Left renal cortex interstitium (tissue), 4 donors: ENCODE results near the gene FADS1. TPM values are rescaled to one million over a fixed set of nuclear protein-coding genes. Genes with fewer than 3 reads are reported as not detected.

Experiments
- DNase-seq, 4 donors: peaks; one replicate each; pipeline ENCODE4 v3.0.0-alpha.2; 2013; ENCODE audit warnings: low read depth in 4 of 4, low spot score in 2 of 4, missing footprints in 1 of 4
- polyA plus RNA-seq, 4 donors: library from polyadenylated mRNA; unstranded; fragments of 120-200 nt; gene quantifications; one replicate each; pipeline ENCODE4 v1.2.1, GENCODE V29; 2013; ENCODE audit not compliant: insufficient read length in 4 of 4

The FADS1 gene
- polyA plus RNA-seq, 4 donors: 37.0 to 44.4 (median 43.7) TPM

DNA sequence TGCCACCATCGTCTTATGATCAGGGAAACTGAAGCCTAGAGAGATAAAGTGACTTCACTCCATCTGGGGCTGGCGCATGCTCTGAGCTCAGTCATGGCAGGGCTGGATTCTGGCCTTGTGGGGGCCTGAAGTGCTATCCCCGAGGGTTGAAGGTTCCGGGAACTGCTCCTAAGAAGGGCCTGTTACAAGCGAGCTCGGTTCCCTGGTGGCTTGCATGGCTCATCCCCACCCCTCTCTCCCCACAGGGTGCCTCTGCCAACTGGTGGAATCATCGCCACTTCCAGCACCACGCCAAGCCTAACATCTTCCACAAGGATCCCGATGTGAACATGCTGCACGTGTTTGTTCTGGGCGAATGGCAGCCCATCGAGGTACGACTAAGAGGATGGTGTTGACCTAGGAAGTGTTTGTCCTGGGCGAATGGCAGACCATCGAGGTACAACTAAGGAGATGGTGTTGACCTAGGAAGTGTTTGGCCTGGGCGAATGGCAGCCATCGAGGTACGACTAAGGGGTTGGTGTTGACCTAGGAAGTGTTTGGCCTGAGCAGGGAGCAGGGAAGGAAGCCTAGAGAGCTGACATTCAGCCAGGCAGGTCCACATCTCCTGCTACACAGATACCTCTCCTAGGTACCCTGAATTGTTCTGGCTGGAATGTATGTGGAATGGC, 31.2 kb upstream of the FADS1 start:
- no peak for DNase-seq

DNA sequence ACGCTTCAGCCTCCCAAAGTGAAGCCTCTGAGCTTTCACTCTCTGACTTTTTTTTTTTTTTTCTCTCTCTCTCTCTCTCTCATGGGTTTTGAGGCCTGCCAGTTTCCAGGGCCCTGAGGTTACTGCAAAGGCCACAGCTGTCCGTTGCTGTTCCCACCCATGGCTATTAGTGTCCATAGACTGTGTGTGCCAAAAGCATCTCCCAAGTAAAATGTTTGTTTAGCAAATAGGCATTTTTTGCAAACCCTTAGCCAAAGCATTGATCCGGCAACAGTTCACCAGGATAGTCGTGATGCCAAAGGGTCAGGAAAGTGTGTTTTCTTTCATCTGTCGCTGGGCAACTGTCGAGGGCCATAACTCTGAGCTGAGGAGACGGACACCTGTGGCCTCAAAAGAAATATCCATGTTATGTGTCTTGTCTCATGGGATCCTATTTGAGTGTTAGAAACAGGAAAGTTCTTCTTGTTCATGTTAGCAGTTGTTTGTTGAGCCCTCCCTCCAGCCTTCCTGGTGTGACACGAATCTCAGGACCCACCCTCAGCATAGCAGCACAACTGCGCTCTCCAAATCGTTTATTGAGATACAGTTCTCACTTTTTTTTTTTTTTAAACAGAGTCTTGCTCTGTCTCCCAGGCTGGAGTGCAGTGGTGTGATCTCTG, 29.7 kb upstream of the FADS1 start:
- DNase-seq: no peak

DNA sequence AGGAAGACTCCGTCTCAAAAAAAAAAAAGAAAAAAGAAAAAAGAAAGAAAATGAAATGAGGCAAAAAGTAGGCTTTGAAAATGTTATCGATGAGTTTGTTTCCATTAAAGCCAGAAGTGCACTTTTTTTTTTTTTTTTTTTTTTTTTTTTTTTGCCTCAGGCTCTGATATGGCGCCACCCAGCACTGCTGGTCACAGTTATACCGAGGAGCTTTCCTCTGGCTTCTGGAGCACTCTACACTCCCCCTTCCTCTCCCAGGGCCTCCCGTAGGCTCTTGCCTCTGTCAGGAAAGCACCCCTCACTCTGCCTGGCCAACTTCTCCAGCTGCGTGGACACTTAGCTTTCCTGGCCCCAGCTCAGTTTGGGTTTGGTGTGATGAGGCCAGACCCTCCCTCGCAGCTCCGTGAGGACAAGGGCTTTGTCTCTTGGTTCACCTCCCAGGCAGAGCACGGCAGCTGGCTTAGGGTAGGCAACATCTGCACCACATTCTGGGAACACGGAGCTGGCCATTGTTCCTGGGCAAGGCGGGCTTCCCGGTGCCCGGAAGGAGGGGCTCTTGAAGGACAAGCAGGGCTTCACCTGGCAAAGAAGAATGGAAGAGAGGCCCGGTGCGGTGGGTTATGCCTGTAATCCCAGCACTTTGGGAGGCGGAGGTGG, 28.2 kb upstream of the FADS1 start:
- DNase-seq: no peak

DNA sequence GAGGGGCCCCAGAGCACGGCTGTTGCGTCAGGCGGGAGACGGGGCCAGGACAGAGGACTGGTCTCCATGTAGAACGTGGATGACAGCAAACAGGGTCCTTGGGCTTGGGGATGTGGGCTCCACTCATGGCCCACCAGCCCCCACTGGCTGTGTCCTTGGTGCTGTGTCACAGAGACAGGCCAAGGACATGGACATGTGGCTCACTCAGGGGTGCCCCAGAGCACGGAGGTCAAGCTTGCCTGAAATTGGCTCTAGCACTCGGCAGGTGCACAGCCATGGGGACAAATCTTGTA, 25.7 kb upstream of the FADS1 start:
- no peak for DNase-seq

DNA sequence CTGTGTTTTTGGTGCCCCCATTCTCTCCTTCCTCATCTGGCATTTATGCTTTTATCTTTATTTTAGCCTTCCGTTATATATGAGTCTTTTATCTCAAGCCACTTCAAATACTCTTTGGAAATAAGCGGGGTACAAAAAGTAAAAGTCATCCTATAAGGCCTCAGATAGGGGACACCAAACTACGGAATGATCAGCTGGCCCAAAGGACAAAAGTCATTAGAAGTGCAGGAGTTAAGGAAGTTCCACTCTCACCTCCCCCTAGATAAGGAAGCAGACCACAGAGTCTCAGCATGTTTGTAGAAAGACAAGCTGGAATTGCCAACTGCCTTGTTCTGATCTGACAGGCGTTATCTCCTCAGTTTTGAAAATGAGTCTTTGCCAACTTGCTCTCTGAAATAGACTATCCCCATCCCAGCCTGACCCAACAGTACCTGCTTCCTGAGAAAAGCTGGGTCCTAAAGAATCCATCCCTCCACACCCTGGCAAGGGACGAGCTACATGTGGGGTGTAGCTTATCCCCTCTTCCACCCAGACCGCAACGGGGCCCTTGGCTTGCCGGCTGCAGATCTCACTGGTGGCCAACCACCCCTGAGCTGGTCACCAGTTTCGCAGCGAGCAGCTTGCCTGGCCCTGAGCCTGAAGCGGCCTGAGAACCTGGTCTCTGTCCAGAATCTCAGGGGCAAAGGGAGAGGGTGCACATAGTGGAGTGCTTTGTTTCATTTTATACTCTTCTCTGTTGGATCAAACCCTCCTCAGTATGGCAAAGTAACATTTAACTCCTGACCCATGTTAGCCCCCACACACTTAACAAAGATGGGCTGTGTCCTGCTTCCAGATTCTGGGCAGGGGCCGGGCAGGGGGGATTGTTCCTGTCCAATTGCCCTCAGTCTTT, 25.1 kb upstream of the FADS1 start:
- no peak for DNase-seq

DNA sequence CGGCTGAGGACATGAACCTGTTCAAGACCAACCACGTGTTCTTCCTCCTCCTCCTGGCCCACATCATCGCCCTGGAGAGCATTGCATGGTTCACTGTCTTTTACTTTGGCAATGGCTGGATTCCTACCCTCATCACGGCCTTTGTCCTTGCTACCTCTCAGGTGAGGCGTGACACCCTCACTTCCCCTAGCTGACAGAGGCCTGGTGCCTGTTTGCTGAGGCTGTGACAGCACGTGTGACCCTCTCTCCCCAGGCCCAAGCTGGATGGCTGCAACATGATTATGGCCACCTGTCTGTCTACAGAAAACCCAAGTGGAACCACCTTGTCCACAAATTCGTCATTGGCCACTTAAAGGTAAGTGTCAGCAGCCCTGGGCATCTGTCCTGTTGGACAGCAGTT, 23.6 kb upstream of the FADS1 start:
- no peak for DNase-seq

DNA sequence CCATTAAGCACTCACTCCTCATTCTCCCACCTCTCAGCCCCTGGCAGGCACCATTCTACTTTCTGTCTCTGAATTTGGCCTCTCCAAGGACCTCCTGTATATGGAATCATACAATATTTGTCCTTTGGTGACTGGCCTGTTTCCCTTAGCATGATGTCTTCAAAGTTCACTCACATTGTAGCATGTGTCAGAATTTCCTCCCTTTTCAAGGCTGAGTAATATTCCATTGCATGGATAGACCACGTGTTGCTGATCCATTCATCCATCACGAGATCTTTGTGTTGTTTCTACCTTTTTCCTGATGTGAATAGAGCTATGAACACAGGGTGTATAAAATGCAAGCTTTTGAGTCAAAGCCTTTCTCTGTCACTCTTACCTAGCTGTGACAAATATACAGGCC, 22.9 kb upstream of the FADS1 start:
- no peak for DNase-seq

DNA sequence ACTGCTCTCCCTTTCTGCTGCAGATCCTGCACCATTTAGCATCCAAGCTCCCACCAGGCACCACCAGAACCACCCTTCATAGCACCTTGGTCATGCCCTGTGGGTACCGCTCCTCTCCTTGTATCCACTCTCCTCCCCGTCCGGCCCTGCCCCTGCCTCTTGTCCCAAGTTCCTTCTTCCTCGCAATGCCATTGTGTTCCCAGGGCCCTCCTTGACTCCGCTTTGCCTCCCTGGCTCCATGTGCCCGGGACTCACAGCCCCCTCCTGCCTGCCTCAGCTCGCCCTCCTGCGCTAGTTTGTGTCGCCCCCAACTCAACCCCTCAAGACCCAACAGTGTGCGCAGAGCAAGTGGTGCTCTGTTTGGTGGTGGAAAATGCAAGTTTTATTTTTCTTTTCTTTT, 22.1 kb upstream of the FADS1 start:
- no peak for DNase-seq

DNA sequence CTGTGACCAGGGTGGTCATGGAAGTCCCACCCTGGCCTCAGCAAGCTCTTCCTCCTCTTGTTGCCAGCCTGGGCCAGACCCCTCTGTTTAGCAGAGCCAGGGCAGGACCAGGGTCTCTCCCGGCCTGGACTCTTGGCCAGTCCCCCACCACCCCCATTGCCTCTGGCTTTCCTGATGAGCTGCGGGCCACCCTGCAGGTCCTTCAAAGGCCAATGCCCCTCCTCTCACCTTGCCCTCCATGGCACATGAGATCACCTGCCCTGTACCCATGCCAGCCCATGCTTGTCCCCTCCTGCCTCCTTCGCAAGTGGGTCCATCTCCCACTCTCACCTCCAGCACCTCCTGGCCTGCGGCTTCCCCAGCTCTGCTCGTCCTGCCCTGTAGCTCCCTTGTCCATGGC, 21.7 kb upstream of the FADS1 start:
- no peak for DNase-seq

DNA sequence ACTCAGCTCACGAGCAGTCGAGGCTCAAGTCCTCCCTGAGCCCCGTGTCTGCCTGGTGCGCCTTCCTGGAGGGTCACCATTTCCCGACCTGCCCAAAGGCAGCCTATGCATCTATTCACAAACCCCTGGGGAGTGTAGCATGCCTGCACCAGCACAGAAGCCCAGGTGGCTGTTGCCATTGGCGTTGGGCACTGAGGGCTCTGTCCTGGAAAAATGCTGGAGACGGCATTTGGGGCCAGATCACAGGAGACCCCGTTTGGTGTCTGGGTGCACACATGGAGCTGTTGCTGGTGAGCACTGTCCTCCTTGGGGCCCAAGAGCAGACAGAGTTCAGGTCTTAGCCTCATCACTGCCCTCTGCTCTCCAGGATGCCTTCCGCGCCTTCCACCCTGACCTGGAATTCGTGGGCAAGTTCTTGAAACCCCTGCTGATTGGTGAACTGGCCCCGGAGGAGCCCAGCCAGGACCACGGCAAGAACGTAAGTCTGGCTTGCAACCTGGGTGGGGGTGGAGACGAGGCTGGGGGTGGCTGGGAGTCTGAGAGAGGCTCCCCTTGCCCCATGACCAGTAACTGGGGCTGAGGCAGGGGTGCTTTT, 20.7 kb upstream of the FADS1 start:
- DNase-seq: no peak

DNA sequence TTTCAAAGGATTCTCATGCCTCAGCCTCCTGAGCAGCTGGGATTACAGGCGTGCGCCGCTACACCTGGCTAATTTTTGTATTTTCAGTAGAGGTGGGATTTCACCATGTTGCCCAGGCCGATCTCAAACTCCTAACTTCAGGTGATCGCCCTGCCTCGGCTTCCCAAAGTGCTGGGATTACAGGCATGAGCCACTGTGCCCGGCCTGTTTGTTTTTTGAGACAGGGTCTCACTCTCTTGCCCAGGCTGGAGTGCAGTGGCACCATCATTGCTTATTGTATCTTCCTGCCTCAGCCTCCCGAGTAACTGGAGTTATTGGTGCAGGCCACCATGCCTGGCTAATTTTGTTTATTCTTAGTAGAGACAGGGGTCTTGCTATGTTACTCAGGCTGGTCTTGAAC, 19.4 kb upstream of the FADS1 start:
- DNase-seq: no peak

DNA sequence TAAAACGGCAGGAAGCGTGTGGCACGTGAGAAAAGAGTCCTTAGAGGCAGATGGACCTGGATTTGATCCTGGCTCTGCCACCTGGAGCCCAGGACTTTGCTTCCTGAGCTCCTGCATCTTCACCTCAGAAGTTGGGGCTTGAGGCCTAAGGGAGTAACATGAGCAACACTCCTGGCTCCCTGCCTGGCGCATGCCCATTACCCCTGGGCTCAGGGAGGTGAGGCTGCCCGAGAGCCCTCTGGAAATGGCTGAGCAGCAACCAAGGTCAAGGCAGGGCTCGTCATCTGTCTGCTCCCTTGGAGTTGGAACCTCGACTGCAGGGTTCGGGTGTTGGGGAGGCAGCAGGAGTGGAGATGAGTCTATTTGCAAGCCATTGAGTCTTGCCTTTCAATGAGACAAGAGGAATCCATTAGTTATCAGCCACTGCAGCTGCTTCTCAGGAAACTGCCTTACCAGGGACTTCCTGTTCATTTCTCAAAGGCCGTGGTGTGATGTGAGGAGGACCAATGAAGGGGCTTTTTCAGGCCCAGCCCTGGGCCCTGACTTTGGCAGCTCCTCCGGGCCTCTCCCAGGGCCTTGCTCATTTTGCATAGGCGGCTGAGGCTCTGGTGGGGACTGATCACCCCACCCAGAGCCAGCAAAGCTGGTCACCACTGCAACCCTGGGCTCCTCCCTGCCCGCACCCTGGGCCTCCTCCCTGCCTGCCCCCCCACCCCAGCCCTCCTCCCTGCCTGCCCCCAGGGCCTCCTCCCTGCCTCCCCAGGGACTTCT, 17.7 kb upstream of the FADS1 start:
- DNase-seq: no peak

DNA sequence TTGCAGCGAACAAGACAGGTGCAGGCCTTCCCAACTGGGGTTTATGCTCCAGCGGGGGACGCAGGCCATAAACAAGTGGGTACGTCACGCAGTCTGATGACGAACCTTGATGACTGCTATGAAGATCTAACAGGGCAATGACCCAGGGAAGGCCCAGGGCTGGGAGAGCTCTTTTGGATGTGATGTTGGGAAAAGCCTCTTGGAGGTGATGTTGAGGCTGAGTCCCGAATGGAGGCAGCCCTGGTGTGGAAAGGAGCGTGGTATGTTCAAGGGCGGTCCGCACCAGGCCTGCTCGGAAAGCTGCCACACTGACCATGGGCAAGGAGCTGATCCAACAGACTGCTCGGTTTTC, 17.1 kb upstream of the FADS1 start:
- no peak for DNase-seq

DNA sequence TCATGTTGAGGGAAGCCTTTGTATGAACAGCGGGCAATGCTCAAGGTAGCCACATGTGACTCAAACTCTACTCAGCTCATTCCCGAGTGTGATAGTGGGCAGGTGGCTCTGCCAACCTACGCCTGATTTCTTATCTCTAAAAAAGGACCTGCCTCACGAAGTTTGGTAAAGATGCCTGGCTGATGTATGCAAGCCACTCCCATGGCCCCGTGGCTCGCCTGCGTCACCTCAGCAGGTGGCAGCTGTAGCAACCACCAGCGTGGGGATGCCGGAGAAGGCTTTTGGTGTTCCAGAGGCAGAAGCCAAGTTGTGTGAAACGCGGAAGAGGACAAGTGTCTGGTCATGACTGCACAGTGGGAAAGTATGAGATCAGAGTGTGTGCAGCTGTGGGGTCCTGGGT, 16.7 kb upstream of the FADS1 start:
- no peak for DNase-seq

DNA sequence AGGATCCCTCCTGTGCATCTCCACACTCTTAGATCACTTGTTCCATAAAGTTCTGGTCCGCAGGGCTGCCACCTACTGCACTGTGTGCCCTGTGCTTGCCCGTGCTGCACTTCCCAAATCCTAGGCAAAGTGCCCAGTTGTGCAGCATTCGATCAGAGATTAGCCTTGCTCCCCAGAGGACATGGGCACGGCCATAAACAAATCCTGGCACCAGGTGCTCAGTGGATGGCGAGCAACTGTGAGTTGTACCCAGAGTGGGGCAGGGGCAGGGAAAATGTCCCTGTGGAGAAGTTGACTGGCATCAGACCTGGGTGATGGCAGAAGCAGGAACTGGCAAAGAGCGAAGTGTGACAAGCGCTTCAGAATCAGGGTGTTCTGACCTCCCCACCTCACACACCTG, 16.0 kb upstream of the FADS1 start:
- DNase-seq: no peak

DNA sequence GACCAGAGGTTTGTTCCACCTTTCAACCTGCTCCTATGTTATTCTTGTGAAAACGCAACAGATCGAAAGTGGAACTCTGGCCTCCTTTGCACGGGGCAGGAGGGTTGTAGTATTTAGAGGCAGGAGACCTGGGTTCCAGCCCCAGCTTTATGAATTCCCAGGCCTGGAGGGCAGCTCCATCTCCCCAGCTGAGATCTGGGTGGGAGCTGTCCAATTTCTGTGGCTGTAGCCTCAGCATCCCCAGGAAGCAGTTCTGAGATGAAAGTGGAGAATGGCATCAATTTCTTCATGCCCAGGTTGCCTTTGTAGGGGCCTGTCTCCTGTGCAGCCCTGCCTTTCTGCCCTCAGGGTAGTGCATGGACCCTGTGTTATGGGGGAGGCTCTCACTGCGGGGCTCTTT, 15.4 kb upstream of the FADS1 start:
- no peak for DNase-seq

DNA sequence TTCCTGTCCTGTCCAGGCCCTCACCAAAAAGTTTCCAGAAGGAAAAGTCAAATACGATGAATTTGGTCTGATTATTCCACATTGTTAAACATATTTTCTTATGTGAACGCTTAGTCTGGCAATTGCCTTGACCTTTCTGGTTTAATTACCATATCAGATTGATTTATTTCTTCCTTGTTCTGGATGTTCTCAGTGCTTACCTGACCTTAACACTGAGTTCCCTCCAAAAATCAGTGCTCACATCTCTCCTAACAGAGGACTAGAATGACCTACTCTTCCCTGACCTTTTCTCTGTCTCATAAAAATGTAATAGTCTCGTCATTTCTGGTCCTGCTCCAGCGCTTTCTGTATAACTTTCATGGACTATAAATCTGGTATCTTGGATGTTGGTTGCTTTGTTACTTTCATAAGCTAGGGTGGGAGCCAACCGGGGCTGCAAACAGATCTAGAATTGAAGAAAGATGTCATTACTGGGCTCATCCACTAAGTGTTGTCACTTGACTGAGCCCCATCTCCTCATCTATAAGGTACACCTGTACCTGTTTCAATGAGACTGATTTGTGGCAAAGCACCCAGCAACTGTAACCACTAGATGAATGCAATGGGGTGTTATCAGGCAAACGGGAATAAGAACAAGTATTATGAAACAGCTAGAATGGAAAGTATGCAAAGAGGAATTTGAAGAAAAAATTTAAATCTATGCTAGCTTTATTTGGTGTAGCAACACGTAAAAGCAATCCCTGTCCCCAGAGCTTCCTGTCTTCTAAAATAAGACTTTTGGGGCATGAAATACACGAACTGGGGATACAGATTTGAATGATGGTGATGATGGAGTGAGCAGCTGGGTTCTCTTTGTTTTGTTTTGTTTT, 13.7 kb upstream of the FADS1 start:
- peak in 1 of 4 donors; percentile 12 for DNase-seq

DNA sequence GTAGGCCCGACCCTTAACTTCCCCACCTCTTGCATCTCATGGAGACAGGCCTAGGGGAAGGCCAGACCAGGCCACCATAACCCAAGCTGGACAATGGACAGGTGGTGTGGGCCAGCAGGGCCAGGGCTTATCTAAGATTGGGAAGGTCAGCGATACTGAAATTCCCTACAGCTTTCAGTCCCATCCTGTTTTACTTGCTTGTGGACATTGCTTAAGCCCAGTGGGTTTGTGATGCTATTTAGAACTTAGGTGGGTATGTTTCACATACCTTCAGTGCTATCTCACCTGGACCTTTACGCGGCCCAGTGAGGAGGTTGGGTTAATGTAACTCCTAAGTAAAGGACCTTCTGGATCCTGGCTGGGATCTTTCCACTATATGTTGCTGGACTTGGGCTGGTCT, 13.0 kb upstream of the FADS1 start:
- no peak for DNase-seq

DNA sequence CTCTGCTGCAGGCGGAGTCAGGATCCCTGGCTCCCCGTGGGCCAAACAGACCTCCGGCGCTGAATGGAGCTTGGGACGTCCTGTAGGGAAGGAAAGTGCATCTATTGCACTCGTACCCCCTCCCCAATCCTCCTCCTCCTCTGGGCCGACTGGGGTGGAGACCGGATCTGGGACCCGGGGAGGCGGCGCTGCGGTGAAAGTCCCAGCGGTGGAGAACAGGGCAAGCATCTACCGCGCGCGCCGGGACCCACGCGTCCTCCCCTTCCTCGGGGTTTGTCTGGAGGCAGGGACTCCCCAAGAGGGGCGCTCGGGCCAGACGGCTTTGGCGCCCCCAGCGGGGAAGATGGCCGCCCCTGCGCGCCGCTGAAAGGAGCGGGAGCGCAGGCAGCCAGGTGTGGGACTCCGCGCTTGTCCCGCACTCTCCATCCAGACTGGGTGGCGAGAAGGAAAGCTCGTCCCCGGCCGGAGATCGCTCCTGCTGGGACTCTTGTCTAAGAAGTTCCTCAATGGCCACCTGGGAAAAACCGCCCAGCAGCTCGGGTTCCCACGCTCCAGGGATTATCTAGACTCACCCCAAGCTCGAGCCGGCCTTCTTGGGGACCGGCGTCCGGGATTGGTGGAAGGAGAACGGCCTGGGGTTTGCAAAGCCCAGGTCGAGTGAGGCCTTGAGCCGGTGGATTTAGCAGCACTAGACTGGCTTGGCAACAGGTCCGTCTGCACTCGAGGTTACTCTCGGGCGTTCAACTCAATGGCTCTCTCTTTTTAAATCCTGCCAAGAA, 12.0 kb upstream of the FADS1 start:
- DNase-seq: peak in 2 of 4 donors; percentile 19 to 37
